Astrocyte of the spinal cord (primary cell): ENCODE results near the gene H3-3A.

ENCODE experiments used
- DNase-seq: peaks from one replicate; pipeline ENCODE4 v3.0.0; 2011; ENCODE audit warnings: low read depth, low spot score
- H3K4me3 ChIP-seq: 2 replicates; pipeline ENCODE4 v1.5.1; 2011; ENCODE audit warnings: low read depth, mild to moderate bottlenecking, low read length, moderate library complexity
- in situ Hi-C: cut with HindIII; loops from 2 replicates; pipeline ENCODE4 v1.10.0; 2017; ENCODE audit warnings: low sequenced_read_pairs
- TF ChIP-seq, protein P1 (sequence below): IDR thresholded peaks from 2 replicates; pipeline ENCODE4 v1.5.1; 2012; ENCODE audit warnings: low read depth, mild to moderate bottlenecking, low read length, inconsistent platforms

The H3-3A gene

DNA sequence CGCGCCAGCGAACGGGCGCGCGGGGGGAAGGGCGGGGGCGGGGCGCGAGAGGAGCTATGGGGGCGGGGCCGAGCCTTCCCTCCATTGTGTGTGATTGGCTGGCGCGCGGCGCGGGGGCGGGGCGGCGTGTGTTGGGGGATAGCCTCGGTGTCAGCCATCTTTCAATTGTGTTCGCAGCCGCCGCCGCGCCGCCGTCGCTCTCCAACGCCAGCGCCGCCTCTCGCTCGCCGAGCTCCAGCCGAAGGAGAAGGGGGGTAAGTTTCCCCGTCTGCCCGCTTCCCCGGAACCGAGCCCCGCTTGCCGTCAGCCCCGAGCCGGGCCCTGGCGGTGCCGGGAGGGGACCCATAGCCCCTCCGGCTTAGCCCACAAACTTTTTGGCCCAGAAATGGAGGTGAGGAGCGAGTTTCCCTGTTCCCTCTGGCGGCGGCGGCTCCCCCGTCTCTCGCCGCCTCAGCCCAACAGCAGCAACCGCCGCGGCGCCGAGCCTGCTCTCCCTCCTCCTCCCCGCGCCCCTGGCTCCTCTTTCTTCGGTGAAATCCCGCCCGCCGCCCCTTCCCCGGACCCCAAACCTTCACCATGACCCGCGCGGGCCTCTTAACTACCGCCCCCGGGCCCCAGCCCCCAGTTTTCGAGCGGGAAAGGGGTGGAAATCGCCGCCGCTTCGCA lies at the start of gene H3-3A:
H3-3A (plus strand) TSS at position 159 of the 666 bp plus-strand sequence. CDS start 1,636 bp downstream, outside the sequence.
- TF ChIP-seq, protein P1, sequence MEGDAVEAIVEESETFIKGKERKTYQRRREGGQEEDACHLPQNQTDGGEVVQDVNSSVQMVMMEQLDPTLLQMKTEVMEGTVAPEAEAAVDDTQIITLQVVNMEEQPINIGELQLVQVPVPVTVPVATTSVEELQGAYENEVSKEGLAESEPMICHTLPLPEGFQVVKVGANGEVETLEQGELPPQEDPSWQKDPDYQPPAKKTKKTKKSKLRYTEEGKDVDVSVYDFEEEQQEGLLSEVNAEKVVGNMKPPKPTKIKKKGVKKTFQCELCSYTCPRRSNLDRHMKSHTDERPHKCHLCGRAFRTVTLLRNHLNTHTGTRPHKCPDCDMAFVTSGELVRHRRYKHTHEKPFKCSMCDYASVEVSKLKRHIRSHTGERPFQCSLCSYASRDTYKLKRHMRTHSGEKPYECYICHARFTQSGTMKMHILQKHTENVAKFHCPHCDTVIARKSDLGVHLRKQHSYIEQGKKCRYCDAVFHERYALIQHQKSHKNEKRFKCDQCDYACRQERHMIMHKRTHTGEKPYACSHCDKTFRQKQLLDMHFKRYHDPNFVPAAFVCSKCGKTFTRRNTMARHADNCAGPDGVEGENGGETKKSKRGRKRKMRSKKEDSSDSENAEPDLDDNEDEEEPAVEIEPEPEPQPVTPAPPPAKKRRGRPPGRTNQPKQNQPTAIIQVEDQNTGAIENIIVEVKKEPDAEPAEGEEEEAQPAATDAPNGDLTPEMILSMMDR = no peak
- DNase-seq = peak; percentile 95
- H3K4me3 ChIP-seq = peak within 1 kb of the TSS; percentile 93
- in situ Hi-C loops = no loop called here

DNA sequence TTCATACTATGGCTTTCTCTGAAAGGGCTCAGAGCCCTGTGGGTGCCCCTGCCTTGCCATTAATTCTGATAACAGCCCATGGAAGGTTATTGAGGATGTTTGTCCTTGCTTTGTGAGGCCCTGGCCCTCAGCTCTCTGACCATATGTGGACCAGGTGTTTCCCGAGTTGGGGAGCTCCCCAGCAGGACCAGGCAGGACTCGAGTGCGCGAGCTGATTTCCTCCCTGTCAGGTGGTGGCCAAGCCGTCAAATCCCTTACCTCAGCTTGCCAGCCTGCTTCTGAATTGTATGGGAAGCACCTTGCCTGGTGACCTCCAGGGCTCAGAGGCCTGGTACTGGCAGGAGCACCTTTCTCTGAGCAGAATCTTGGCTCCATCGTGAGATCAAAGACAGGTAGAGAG lies 45.4 kb upstream of the H3-3A start:
- TF ChIP-seq, protein P1 = no peak

DNA sequence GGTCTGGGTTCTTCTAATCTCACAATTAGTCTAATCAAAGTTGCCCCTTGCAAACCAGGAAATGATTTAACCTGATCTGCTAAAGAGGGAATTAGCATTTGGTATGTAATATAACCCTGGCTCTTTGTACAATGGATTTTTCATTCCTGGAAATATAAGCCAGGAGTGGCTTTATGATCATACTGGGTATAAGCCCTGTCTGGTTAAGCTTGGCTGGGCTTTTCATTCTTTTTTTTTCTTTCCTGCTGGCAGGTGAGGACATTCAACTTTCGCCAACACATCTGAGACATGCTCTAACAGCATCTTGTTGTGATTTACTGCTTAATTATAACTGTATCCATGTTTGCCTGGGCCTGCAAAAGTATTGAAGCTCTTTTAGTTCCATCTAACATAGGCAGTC lies 42.9 kb upstream of the H3-3A start:
- in situ Hi-C loops = no loop called here
- H3K4me3 ChIP-seq = no peak overlapping the region

More for the DNA sequence above, 45.4 kb upstream of the H3-3A start:
- H3K4me3 ChIP-seq = no peak overlapping the region
- in situ Hi-C loops = no loop called here
- DNase-seq = no peak

DNA sequence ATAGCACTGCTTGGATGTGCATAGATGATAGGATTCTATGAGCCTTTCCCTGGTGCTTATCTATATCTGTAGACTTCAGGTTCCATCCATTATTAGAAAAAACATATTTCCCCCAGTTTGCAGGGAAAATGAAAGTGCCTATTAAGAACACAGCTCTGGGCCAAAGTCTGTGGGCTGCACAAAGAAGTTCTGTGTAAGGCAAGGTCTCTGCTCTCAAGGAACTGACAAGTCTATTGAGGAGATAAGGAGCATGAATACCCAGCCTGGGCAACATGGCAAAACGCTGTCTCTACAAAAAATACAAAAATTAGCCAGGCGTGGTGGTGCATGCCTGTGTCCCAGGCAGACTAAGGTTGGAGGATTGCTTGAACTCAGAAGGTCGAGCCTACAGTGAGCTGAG lies 41.1 kb upstream of the H3-3A start:
- DNase-seq = no peak
- TF ChIP-seq, protein P1 = no peak
- H3K4me3 ChIP-seq = no peak overlapping the region
- in situ Hi-C loops = no loop called here

More for the DNA sequence above, 42.9 kb upstream of the H3-3A start:
- TF ChIP-seq, protein P1 = no peak
- no peak for DNase-seq

DNA sequence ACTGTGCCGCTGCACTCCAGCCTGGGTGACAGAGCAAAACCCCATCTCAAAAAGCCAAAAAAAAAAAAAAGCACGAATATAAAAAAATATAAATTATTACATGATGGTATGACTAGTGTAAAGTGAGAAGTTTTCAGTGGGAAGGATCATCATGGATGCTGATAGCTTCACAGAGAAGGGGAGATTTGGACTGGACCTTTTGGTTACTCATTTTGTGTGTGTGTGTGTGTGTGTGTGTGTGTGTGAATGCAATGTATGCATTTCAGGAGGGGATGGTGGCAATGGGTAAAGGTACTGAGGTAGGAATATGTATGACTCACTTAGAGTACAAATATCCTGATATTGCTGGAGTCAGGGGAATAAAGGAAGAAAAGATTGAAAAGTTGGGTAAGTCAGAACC lies 40.7 kb upstream of the H3-3A start:
- no peak overlapping the region for H3K4me3 ChIP-seq
- in situ Hi-C loops = no loop called here
- DNase-seq = no peak
- TF ChIP-seq, protein P1 = no peak

DNA sequence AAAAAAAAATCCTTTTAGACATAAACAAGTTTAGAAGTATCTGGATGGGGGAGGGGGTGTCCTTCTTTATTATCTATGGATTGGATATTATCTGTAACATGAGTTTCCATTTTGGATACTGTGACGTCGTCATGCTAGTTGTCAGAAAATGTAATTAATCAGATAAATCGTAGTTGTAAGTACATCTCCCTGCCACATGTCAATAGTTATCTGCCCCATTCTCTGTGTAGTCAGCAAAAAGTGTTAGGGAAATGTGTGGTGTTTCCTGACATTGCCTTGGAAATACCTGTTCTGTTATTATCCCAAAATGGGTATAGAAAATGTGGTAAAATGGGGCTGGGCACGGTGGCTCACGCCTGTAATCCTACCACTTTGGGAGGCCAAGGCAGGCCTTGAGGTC lies 38.8 kb upstream of the H3-3A start:
- DNase-seq = no peak
- in situ Hi-C loops = no loop called here
- TF ChIP-seq, protein P1 = no peak
- H3K4me3 ChIP-seq = no peak overlapping the region
